GM21786 (cell line): ENCODE measurements around the gene CFAP221.

Experiments used
- ATAC-seq: cut with Tn5 transposase; IDR thresholded peaks from one replicate; pipeline ENCODE4 v1.9.1; 2021; ENCODE audit not compliant: unreplicated experiment

CFAP221 gene

GRCh38 chr2:119536211-119536610 is 8.0 kb upstream of the CFAP221 start:
- ATAC-seq = no peak

DNA sequence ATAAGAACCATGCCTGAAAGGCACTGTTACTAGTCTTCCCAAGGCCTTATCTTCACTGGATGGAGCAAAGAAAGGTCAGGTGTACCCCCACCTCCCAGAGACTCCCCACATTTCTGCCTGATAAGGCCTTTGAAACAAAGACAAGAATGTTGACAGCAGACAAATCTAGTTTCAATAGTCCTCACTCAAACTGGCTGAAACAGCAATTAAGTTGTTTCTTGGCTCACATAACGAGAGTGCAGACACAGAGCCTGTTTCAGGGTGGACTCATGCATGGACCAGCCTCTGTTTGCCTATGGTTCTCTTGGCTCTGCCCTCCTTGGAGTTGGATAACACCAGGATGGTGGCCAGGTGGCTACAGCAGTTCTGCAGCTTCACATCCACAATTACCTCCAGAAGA is 7.5 kb upstream of the CFAP221 start:
- no peak for ATAC-seq

DNA sequence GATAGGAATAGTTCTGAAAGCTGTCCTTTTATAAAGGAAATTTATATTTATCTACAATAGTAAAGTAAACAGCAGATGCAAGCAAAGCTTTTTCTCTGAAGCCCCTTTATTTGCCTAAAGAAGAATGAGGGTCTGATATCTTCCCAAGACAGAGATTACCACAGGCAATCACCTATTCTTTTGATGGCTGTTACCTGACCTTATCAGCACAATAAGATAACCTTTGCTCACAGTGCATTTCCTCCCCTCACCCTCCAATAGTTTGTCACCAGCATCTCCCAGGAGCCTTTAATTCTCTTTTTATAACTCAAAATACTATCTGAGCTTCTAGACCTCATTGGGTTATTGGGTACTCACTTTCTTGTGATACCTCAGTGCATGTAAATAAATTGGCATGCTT is 6.5 kb upstream of the CFAP221 start:
- ATAC-seq = no peak

DNA sequence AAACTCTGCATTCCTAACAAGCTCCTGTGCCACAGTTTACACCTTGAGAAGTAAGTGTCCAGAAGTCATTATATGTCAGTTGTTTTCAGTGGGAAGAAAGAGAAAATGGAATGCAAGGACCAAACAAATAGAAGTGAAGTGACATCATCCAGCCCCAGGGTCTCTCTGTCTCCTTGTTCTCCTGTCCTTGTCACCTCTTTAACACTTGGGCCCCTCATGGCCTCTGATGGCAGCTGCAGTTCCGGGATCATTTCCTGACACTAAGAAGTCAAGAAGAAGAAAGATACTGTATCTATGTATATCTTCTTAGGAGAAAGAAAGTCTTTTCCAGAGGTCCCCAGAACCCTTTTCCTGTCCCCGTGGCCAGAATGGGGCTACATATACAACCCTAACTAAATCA is 2.8 kb upstream of the CFAP221 start:
- ATAC-seq = no peak

DNA sequence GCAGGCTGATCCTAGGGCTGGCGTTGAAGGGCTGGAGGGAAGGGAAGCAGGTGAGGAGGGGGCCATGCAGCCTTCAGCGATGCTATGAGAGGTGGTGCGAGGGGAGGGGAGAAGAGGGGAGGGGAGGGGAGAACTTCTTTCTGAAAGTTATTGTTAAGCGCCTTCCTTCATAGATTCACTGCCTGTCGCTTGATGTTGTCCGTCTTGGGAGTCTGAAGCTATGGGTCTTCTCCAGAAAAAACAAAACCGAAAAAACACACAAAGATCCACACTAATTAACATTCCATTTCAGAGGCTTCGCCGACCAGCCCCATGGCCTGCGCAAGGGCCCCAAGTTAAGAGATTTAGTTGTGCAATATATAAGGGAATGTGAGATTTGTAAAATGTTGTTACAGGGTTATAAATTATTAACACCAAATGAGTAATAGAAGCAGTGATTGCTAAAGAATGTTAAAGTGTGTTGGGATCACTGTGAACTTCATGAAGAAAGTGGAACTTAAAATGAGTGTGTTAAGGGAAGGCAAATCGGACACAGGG is 758 bp downstream of the CFAP221 start:
- no peak for ATAC-seq

- ATAC-seq = no peak
Observed at GRCh38 chr2:119545754-119546446, 1.7 kb downstream of the CFAP221 start.

DNA sequence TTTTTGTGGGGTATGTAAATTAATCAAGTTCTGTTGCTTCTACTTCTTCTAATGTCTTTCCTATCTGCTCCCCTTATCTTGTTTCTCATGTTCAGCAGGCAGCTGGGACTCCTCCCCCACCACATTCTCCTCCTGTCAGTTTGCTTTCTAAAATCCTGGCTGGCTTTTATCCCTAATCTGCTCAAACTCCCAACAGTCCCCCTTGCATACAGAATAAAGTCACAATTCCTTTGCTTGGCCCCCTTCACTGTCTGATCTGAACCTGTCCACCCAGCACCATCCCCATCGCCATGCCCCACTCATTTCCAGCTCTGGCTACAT is 2.2 kb downstream of the CFAP221 start:
- no peak for ATAC-seq

DNA sequence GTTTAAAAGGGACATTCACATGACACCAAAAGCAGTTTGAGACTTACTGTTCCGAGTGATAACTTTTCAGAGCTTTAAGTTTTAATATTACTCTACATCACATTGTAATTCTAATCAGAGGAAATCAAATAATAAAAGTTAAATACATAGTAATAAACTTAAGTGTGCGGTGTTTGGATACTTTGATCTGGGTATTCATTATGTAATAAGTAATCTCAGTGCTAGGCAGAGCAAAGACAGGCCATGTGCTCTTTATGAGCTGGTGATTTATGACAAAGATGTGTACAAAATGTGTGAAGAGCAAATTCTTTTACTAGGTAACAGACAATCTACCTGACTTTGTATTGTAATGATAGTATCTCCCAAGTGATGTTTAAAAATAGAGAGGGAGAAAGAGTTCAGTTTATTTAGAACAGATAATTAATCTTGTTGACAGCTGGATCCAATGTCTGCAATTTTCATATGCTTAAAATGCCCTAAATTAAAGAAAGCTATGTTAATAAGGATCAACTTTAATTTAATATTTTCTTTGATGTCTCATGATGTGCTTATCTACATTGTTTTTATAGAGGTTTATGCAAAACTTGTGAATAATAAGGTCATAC is 4.4 kb downstream of the CFAP221 start:
- ATAC-seq = no peak

- ATAC-seq = no peak
Observed at GRCh38 chr2:119549241-119549640, 5.0 kb downstream of the CFAP221 start.

- no peak for ATAC-seq
Observed at GRCh38 chr2:119550346-119550745, 6.1 kb downstream of the CFAP221 start.

DNA sequence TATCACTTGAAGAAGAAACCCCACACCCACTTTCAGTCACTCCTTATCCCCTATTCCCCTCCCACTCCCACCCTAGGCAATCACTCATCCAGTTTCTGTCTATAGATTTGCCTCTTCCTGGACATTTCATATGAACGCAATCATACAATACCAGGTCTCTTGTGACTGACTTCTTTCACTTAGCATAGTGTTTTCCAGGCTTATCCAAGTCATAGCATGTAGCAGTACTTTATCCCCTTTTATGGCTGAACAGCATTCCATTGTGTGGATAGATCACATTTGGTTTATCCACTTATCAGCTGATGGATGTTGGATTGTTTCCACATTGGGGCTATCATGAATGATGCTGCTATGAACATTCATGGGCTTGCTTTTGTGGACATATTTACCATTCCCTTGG is 6.6 kb downstream of the CFAP221 start:
- no peak for ATAC-seq

DNA sequence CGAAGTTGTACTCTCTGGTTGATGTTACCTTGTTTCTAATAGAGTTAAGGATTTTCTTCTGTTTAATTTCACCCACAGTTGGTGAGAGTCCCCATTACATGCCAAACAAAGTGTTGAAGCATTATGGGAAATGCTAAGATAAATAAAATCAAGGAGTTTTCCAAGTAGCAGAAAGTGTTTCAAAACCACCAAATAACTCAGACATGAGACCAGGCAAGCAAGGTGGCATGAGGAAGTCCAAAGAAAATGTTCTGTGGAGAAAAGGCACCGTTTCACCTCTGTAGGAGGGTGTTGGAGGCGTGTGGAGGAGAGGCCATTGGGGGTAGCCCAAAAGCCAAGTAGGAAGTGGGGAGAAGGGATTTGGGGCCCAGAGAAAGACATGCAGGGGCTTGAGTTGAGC is 8.7 kb downstream of the CFAP221 start:
- no peak for ATAC-seq

DNA sequence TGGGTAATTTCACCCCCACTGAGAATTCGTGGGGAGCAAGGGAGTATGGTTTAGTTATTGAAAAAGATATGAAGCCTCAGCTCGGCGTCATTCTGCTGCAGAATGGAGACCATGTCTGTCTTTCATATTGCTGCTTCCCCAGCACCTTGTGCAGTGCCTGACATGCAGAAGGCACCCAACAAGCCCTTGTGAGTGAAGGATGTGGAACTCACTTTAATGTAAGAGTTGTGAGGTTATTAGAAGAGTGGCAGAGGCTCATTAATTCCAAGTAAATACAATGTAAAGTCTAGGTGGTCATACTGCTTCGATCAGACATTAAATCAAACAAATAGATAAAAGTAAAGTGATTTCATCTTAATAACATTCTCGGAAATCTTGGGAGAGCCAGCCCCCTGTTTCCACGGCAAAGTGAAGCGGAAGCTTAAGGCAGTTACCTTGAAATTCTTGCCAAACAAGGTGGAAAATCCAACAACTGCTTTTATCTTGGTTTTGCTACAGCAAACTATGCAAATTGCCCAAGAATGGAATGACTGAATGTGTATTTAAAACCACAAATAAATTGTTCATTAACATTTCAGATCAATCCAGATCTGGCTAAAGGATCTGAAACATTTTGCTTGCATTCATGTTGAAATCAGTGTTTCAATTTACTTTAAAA is 9.6 kb downstream of the CFAP221 start:
- no peak for ATAC-seq

DNA sequence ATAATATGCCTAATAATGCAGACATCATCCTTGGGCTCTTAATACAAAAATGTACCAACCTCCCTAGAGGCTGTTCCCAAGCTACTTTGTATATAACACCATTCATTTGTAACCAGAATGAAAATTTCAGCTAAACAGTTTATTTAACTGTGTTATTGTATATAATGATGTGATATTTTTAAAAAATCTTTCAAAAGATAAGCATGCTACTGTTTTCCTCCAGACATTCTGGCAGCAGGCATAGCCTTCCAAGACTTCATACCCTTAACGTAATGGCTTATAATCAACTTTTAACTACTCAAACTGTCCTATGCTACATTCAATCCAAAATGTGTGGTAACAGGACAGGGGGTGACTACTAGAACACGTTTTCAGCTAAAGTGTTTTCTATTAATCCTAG is 21.2 kb downstream of the CFAP221 start:
- ATAC-seq = no peak

GRCh38 chr2:119567292-119567691 is 23.0 kb downstream of the CFAP221 start:
- no peak for ATAC-seq

GRCh38 chr2:119574108-119574815 is 30.0 kb downstream of the CFAP221 start:
- peak; percentile 98 for ATAC-seq

- no peak for ATAC-seq
Observed at GRCh38 chr2:119574864-119575263, 30.6 kb downstream of the CFAP221 start.

- no peak for ATAC-seq
Observed at GRCh38 chr2:119575439-119575838, 31.2 kb downstream of the CFAP221 start.

- ATAC-seq = no peak
Observed at GRCh38 chr2:119579424-119580295, 35.4 kb downstream of the CFAP221 start.

DNA sequence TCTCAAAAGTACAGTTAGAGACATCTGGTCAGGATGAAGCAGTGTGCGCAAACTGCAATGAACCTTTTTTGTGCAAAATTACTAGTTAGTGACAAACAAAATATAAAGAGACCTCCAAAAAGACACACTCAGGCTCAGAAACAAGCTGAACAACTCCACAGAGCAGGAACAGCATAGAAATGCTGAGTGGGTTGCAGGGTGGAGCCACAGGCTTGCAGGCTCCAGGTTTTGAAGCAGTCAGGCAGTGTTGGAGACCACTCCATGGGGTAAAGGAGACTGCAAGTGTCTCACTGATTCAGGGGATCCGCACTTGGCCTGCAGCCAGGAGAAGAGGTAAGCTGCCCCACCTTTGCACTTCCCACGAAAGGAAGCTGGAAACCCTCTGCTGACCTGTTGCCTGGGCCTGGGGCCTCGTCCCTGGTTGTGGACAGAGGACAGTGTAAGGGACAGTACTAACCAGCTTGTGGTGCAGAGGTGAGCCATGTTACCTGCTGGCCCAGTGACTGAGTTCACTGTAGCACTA is 36.4 kb downstream of the CFAP221 start:
- ATAC-seq = no peak

DNA sequence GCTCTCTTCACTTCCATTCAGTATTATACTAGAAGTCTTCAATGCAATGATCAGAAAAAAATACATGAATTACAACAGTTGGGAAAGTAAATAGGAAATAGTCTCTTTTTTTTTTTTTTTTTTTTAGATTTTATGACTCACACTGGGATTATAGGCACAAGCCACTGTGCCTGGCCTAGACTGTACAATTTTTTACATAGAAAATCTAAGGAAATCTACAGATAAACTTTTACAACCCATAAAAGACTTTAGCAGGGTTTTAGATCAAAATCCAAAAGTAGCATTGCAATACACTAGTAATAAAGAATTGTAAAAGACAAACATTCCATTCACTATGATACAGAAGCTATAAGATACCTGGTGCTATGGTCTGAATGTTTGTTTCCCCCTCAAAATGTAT is 39.0 kb downstream of the CFAP221 start:
- no peak for ATAC-seq
